GM19372 (cell line): ENCODE data around the gene AFAP1.

Source experiments
- ATAC-seq: cut with Tn5 transposase; IDR thresholded peaks from one replicate; pipeline ENCODE4 v1.9.1; 2021; ENCODE audit warnings: mild to moderate bottlenecking, low read depth, moderate library complexity; ENCODE audit not compliant: unreplicated experiment

Gene AFAP1

GRCh38 chr4:7764466-7764865 is 175.2 kb downstream of the AFAP1 start:
- no peak for ATAC-seq

- no peak for ATAC-seq
These were observed 175.9 kb downstream of the AFAP1 start for GRCh38 chr4:7763788-7764187.

- ATAC-seq = no peak
These were observed 176.6 kb downstream of the AFAP1 start for GRCh38 chr4:7763106-7763505.

GRCh38 chr4:7762376-7763030 is 177.2 kb downstream of the AFAP1 start:
- ATAC-seq = no peak

- no peak for ATAC-seq
These were observed 177.9 kb downstream of the AFAP1 start for GRCh38 chr4:7761720-7762119.

- no peak for ATAC-seq
These were observed 178.3 kb downstream of the AFAP1 start for GRCh38 chr4:7761312-7761711.

GRCh38 chr4:7760706-7761105 is 179.0 kb downstream of the AFAP1 start:
- no peak for ATAC-seq

- no peak for ATAC-seq
These were observed 179.4 kb downstream of the AFAP1 start for GRCh38 chr4:7760228-7760627.

- no peak for ATAC-seq
These were observed 180.0 kb downstream of the AFAP1 start for GRCh38 chr4:7759635-7760034.

GRCh38 chr4:7759216-7759615 is 180.4 kb downstream of the AFAP1 start:
- ATAC-seq = no peak

- ATAC-seq = no peak
These were observed 181.2 kb downstream of the AFAP1 start for GRCh38 chr4:7758476-7758875.

- no peak for ATAC-seq
These were observed 181.9 kb downstream of the AFAP1 start for GRCh38 chr4:7757501-7758471.

GRCh38 chr4:7756561-7757355 is 182.9 kb downstream of the AFAP1 start:
- ATAC-seq = no peak

- ATAC-seq = no peak
These were observed 183.6 kb downstream of the AFAP1 start for GRCh38 chr4:7756071-7756470.

- no peak for ATAC-seq
These were observed 184.1 kb downstream of the AFAP1 start for GRCh38 chr4:7755561-7755960.

- ATAC-seq = no peak
These were observed 184.9 kb downstream of the AFAP1 start for GRCh38 chr4:7754565-7755262.

GRCh38 chr4:7753931-7754465 is 185.7 kb downstream of the AFAP1 start:
- no peak for ATAC-seq

- no peak for ATAC-seq
These were observed 186.4 kb downstream of the AFAP1 start for GRCh38 chr4:7753271-7753670.

- no peak for ATAC-seq
These were observed 187.0 kb downstream of the AFAP1 start for GRCh38 chr4:7752649-7753048.

GRCh38 chr4:7750972-7751371 is 188.7 kb downstream of the AFAP1 start:
- no peak for ATAC-seq
